Sigmoid colon (tissue), 7 donors: Measurements from ENCODE around the gene CDX1. TPM values are rescaled to one million over a fixed set of nuclear protein-coding genes. Genes with fewer than 3 reads are reported as not detected.
A peak's percentile ranks its signal among the peaks of the same experiment; 100 is the strongest.

Experiments used
- DNase-seq: peaks from one replicate; pipeline ENCODE4 v3.0.0-alpha.2; 2019
- H3K27ac ChIP-seq, 4 donors: fragments of 200-600 bp; sonication (generic); one replicate each; pipeline ENCODE4 v1.5.1; 2016 to 2019; ENCODE audit warnings: mild to moderate bottlenecking in 1 of 4
- H3K27me3 ChIP-seq, 3 donors: fragments of 200-600 bp; sonication (generic); one replicate each; pipeline ENCODE4 v1.5.1; 2019; ENCODE audit warnings: mild to moderate bottlenecking in 1 of 3
- H3K36me3 ChIP-seq, 4 donors: fragments of 200-600 bp; sonication (generic); one replicate each; pipeline ENCODE4 v1.5.1; 2016 to 2019
- H3K4me1 ChIP-seq, 4 donors: fragments of 200-600 bp; sonication (generic); one replicate each; pipeline ENCODE4 v1.5.1; 2017 to 2019
- H3K4me3 ChIP-seq, 4 donors: fragments of 200-600 bp; sonication (generic); one replicate each; pipeline ENCODE4 v1.5.1; 2017 to 2019; ENCODE audit warnings: mild to moderate bottlenecking in 2 of 4, moderate library complexity in 1 of 4
- H3K9me3 ChIP-seq, 4 donors: fragments of 200-600 bp in 3 of 4; sonication (generic) in 3 of 4; one replicate each; pipeline versions ENCODE4 v1.5.1 to v1.6.1; 2013 to 2019
- CTCF ChIP-seq, 4 experiments: fragments of 450-650 bp in 3 of 4; fragments of 200-600 bp in 1 of 4; IDR thresholded peaks; one replicate each; pipeline ENCODE4 v1.5.1; 2016 to 2019; ENCODE audit warnings: antibody characterized with exemption in 4 of 4, mild to moderate bottlenecking in 3 of 4, moderate library complexity in 2 of 4
- EP300 ChIP-seq, 4 donors: sonication (generic); formaldehyde crosslinking; IDR thresholded peaks; one replicate each; pipeline ENCODE4 v1.6.1; 2017; ENCODE audit warnings: antibody characterized with exemption in 4 of 4
- POLR2A ChIP-seq, 2 donors: fragments of 450-650 bp; IDR thresholded peaks; one replicate each; pipeline ENCODE4 v1.6.1; 2016; ENCODE audit warnings: antibody characterized with exemption in 2 of 2, mild to moderate bottlenecking in 2 of 2, moderate library complexity in 2 of 2
- POLR2AphosphoS5 ChIP-seq, 4 donors: sonication (generic); formaldehyde crosslinking; IDR thresholded peaks; one replicate each; pipeline ENCODE4 v1.6.1; 2017; ENCODE audit warnings: antibody characterized with exemption in 4 of 4
- WGBS, 2 donors: extraction: QIAGEN DNeasy Blood & Tissue Kit; methylation state at CpG; one replicate each; pipeline ENCODE4 v1.1.7; 2013; 5-methylcytosine and 5-hydroxymethylcytosine counted together
- intact Hi-C: fragments of 100-400 bp; cut with DNase I; formaldehyde crosslinking; loops from one replicate; pipeline ENCODE4 v1.15.1; 2023
- polyA plus RNA-seq, 3 donors: library from polyadenylated mRNA; stranded (reverse); fragments of 200-250 nt; gene quantifications; one replicate each; pipeline ENCODE4 v1.2.3, GENCODE V29; 2013
- total RNA-seq, 4 donors: library from RNA; depleted of rRNA; stranded (reverse); fragments of >200 nt; gene quantifications; one replicate each; pipeline ENCODE4 v1.1.0, GENCODE V29; 2016
- donor health status: healthy with polysubstance abuse.
- donor health status: Bipolar disorder and iron deficiency.
- donor health status: healthy.

The CDX1 gene
- total and polyA plus RNA-seq, 7 donors: 0.71 to 455 (median 325) TPM; not detected in 2

GRCh38 chr5:150143350-150144245, 23.0 kb upstream of the CDX1 start:
- peak overlapping the region; percentile 84 to 92 (median 87) for H3K27ac ChIP-seq
- DNase-seq: peak; percentile 96
- peak overlapping the region in 3 of 4 donors; percentile 10 to 12 (median 11) for H3K4me3 ChIP-seq
- peaks cover 0 to 92% (median 85%) of the 10 kb centered on the region in 4 donors for H3K4me1 ChIP-seq
- no peaks in the 10 kb centered on the region for H3K9me3 ChIP-seq
- H3K27me3 ChIP-seq: no peaks in the 10 kb centered on the region
- TF ChIP-seq EP300 (IDR thresholded peaks at IDR 0.05) (no peak), CTCF (IDR thresholded peaks at IDR 0.05) (no peak), POLR2AphosphoS5 (IDR thresholded peaks at IDR 0.05) (peak in 2 of 4 donors; percentile 6 to 13), POLR2A (IDR thresholded peaks at IDR 0.05) (no peak)
- intact Hi-C loops: no loop called here
- H3K36me3 ChIP-seq: peaks cover 0 to 2% (median 0%) of the 10 kb centered on the region in 4 donors
- WGBS, 2 donors: 73 to 80% methylated on average over 20 of the region's 20 CpGs

GRCh38 chr5:150144246-150144801, 22.3 kb upstream of the CDX1 start:
- peak overlapping the region; percentile 84 to 92 (median 87) for H3K27ac ChIP-seq
- 64 to 76% methylated on average over 14 of the region's 14 CpGs for WGBS, 2 donors
- intact Hi-C loops: no loop called here
- TF ChIP-seq POLR2AphosphoS5 (IDR thresholded peaks at IDR 0.05) (peak; percentile 6 to 75 (median 60)), CTCF (IDR thresholded peaks at IDR 0.05) (no peak), POLR2A (IDR thresholded peaks at IDR 0.05) (no peak), EP300 (IDR thresholded peaks at IDR 0.05) (peak in 2 of 4 donors; percentile 37 to 58)
- H3K4me1 ChIP-seq: peaks cover 0 to 86% (median 79%) of the 10 kb centered on the region in 4 donors
- no peaks in the 10 kb centered on the region for H3K27me3 ChIP-seq
- peaks cover 0 to 9% (median 0%) of the 10 kb centered on the region in 4 donors for H3K36me3 ChIP-seq
- peak; percentile 82 for DNase-seq
- H3K9me3 ChIP-seq: no peaks in the 10 kb centered on the region
- peak overlapping the region in 3 of 4 donors; percentile 10 to 12 (median 11) for H3K4me3 ChIP-seq

GRCh38 chr5:150144879-150145278, 21.7 kb upstream of the CDX1 start:
- Histone ChIP-seq H3K4me1 (peaks cover 0 to 80% (median 73%) of the 10 kb centered on the region in 4 donors), H3K27ac (peak overlapping the region; percentile 84 to 92 (median 87)), H3K9me3 (no peaks in the 10 kb centered on the region), H3K36me3 (peaks cover 0 to 9% (median 0%) of the 10 kb centered on the region in 4 donors), H3K4me3 (peak overlapping the region in 1 of 4 donors; percentile 10), H3K27me3 (no peaks in the 10 kb centered on the region)
- TF ChIP-seq CTCF (IDR thresholded peaks at IDR 0.05): no peak
- intact Hi-C loops: no loop called here
- 45 to 46% methylated on average over 4 of the region's 4 CpGs for WGBS, 2 donors
- DNase-seq: no peak

GRCh38 chr5:150146235-150146634, 20.3 kb upstream of the CDX1 start:
- peaks cover 0 to 77% (median 62%) of the 10 kb centered on the region in 4 donors for H3K4me1 ChIP-seq
- no peaks in the 10 kb centered on the region for H3K27me3 ChIP-seq
- intact Hi-C loops: no loop called here
- peaks cover 0 to 9% (median 0%) of the 10 kb centered on the region in 4 donors for H3K36me3 ChIP-seq
- H3K27ac ChIP-seq: peak overlapping the region; percentile 84 to 92 (median 87)
- WGBS, 2 donors: 91% methylated on average over 5 of the region's 5 CpGs
- no peaks in the 10 kb centered on the region for H3K9me3 ChIP-seq
- H3K4me3 ChIP-seq: no peak overlapping the region
- no peak for DNase-seq
- no peak for TF ChIP-seq POLR2AphosphoS5 (IDR thresholded peaks at IDR 0.05)
- TF ChIP-seq POLR2A (IDR thresholded peaks at IDR 0.05): no peak
- TF ChIP-seq EP300 (IDR thresholded peaks at IDR 0.05): no peak
- TF ChIP-seq CTCF (IDR thresholded peaks at IDR 0.05): no peak
